ENCODE results near the gene CLSTN3.
A peak's percentile ranks its signal among the peaks of the same experiment; 100 is the strongest.
"Not testable (repeated sequence)": the region's sequence is repeated elsewhere in the genome, so short reads cannot be mapped to it uniquely, and the experiment has no call there.

Gene CLSTN3

GRCh38 chr12:7154901-7155470, 24.8 kb downstream of the CLSTN3 start:
- DNase-seq = no peak

GRCh38 chr12:7155471-7156034, 25.4 kb downstream of the CLSTN3 start:
- DNase-seq = no peak

- no peak for DNase-seq
These were observed 26.4 kb downstream of the CLSTN3 start for GRCh38 chr12:7156259-7157197.

GRCh38 chr12:7157391-7157790, 27.2 kb downstream of the CLSTN3 start:
- DNase-seq = no peak

- DNase-seq = no peak
These were observed 28.8 kb downstream of the CLSTN3 start for GRCh38 chr12:7158781-7159609.

- no peak for DNase-seq
These were observed 30.0 kb downstream of the CLSTN3 start for GRCh38 chr12:7160183-7160582.

- DNase-seq = no peak
These were observed 31.2 kb downstream of the CLSTN3 start for GRCh38 chr12:7161327-7161726.

- DNase-seq = no peak
These were observed 31.6 kb downstream of the CLSTN3 start for GRCh38 chr12:7161811-7162210.

GRCh38 chr12:7162691-7163114, 32.5 kb downstream of the CLSTN3 start:
- no peak for DNase-seq

GRCh38 chr12:7169951-7170350, 39.8 kb downstream of the CLSTN3 start:
- no peak for DNase-seq

- no peak for DNase-seq
These were observed 41.7 kb downstream of the CLSTN3 start for GRCh38 chr12:7171854-7172253.

- no peak for DNase-seq
These were observed 45.3 kb downstream of the CLSTN3 start for GRCh38 chr12:7175493-7175892.

GRCh38 chr12:7176595-7176994, 46.4 kb downstream of the CLSTN3 start:
- DNase-seq = no peak

GRCh38 chr12:7178481-7178880, 48.3 kb downstream of the CLSTN3 start:
- DNase-seq = no peak

GRCh38 chr12:7180685-7181084, 50.5 kb downstream of the CLSTN3 start:
- no peak for DNase-seq

GRCh38 chr12:7186058-7186457, 55.9 kb downstream of the CLSTN3 start:
- not testable (repeated sequence) for DNase-seq

GRCh38 chr12:7188562-7189397, 58.6 kb downstream of the CLSTN3 start:
- DNase-seq = no peak

- peak; percentile 25 for DNase-seq
These were observed 59.5 kb downstream of the CLSTN3 start, which contains the start of gene PEX5 for GRCh38 chr12:7189398-7190267. Gene PEX5, plus strand, starts transcription at chr12:7189686. Its CDS starts 692 bp downstream, at chr12:7190378.

- no peak for DNase-seq
These were observed 60.3 kb downstream of the CLSTN3 start for GRCh38 chr12:7190268-7191055.

GRCh38 chr12:7193674-7194073, 63.5 kb downstream of the CLSTN3 start:
- DNase-seq = no peak

All from SIG-M5 (cell line).